GM18508 (cell line): ENCODE results near the gene SNRPA.
"Not testable (repeated sequence)": the region's sequence is repeated elsewhere in the genome, so short reads cannot be mapped to it uniquely, and the experiment has no call there.

Experiments
- ATAC-seq: cut with Tn5 transposase; IDR thresholded peaks from one replicate; pipeline ENCODE4 v1.9.1; 2021; ENCODE audit warnings: moderate number of reproducible peaks; ENCODE audit not compliant: insufficient read depth, unreplicated experiment

The SNRPA gene

DNA sequence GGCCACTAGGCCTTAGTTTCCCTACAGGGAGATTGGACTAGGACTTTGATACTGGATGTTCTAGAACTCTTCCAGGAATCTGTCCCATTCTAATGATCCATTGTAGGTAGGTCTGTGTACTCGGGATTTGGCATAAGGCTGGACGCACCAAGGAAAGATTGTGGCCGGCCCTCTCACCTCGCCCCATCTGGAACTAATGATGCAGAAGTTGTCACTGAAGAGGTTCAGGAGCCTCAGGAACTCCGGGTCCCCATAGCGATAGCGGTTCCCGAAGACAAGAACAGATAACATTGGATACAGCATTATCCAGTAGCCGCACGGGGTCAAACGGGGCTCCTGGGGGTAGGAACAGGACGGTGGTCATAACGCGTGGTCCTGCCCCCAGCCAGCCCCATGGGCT, 59.2 kb downstream of the SNRPA start:
- no peak for ATAC-seq

DNA sequence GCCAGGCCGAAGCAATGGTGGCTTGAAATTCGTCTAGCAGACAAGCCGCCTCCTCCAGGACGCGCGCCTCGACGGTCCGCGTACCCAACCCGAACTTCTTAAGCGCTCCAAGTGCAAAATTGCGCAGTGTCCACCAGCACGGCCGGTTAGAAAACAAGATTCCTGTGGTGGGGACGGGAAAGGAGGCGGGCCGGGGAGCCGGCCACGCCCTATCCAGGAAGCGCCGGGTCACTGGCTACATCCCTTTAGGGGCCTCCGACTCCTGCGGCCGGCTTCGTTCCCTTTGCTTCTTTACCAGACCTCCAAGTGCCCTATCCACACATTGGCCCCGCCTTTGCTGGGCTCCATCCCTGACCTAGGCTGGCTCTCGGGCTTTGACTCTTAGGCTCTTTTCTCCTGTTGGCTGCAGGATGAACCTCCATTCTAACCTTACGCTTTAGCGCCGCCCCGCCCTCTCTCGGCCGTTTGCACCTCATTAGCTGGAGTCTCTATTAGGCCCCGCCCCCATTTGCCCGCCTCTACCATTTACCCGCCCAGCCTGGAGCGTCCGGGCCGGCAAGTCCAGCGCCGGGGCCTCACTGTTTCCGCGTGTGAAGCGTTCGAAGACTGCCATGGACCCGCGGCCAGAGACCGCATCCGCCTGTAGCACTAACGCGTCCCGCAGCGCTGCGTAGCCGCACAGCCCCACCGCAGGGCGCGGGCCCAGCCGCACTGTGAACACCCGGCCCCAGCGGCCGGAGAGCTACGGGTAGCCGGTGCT, 59.8 kb downstream of the SNRPA start:
- ATAC-seq = not testable (repeated sequence)

DNA sequence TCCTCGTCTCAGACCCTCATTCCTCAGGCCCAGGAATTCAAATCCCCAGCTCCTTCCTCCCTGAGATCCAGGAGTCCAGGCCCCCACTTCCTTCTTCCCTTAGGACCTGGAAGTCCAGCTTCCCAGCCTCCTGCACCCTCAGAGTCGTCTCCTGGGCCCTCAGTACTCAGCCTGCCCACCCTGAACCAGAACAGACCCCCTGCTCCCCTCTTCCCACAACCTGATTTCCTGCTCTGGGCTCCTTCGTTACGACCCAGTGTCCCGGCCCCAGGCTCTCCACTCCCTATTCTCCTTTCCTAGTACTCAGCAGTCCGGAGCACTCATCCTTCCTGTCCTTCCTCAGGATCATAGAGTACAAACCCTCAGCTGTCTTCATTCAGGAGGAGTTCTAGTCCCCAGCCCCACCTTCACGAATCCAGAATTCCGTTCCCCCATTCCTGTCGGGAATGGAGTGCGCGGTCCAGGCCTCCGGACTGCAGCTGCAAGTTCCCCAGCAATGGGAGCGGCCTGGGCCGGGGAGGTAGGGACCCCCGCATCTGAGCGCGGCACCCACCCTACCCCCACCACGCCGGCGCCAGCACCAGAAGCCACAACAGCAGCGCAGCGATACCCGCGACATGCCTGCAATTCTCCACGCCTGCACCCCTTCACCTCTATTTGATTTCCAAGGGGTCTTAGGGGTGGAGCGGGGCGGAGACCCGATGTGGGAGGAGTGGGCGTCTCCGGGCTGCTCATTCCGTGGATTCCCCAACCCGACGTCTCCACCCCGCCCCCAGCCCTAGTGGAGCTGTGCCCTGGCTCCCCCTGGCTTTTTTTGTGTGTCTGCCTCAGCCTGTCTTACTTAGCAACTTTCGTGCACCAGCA, 60.7 kb downstream of the SNRPA start:
- no peak for ATAC-seq

DNA sequence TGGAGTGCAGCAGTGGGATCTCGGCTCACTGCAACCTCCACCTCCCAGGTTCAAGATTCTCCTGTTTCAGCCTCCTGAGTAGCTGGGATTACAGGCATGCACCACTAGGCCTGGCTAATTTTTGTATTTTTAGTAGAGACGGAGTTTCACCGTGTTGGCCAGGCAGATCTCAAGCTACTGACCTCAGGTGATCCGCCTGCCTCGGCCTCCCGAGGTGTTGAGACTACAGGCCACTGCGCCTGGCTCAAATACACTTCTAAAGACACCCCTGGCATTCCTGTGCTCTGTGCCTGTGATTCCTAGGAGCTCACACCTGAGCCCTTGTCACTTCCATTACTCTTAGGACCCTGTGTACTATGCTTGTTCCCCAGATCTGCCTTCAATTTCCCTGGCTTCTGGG, 61.6 kb downstream of the SNRPA start:
- not testable (repeated sequence) for ATAC-seq

- ATAC-seq = no peak
Observed at GRCh38 chr19:40813182-40813581, 62.2 kb downstream of the SNRPA start.
